ENCODE results near the gene PTP4A1. TPM values are rescaled to one million over a fixed set of nuclear protein-coding genes. Genes with fewer than 3 reads are reported as not detected.
"Not testable (repeated sequence)": the region's sequence is repeated elsewhere in the genome, so short reads cannot be mapped to it uniquely, and the experiment has no call there.

Gene PTP4A1
- total RNA-seq, 4 donors from 2014 or later, result 31.4 to 100 (median 67.9) TPM

DNA sequence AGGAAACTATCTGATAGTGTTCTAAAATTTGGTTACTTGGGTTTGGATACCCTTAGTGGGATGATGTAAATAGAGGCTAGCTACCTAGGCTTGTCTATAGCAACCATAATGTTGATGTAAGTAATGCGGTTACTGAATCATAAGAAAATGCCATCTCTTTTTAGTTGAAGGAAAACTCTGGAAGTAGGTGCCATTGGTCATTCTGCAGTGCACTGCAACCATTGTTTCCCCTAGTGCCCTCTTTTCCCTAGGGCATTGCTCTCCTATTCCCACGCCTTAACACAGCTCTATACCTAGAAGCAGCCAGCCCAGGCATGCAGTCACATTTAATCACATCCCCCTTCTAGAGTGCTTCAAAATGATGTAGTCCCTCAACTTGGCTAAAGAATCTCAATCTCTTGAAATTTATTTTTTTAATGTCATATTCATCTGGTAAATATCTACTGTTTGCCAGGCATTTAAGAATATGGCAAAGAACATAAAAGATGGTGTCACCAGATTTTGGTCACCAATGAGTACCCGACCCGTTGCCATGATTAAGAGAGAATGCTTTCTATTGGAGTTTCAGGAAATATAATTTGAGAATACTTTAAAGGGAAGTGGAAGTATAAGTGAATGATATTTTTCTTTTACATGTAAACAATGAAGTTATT, 10.4 kb downstream of the PTP4A1 start:
- Histone ChIP-seq H3K27ac (no peak overlapping the region), H3K27me3 (no peaks in the 10 kb centered on the region), H3K9me3 (no peaks in the 10 kb centered on the region), H3K36me3 (peaks cover 0 to 42% (median 22%) of the 10 kb centered on the region in 4 donors), H3K4me1 (peaks cover 0 to 5% (median 2%) of the 10 kb centered on the region in 4 donors), H3K4me3 (no peak overlapping the region)
- intact Hi-C loops (cut with DNase I; ENCODE audit: low total_unique reads) (no loop called here), in situ Hi-C loops (cut with MboI; ENCODE audit: low pct_ligation_motif_present in 1 of 4, low pct_unique_long_range_greater_than_20kb in 1 of 4, low sequenced_read_pairs in 3 of 4) (loop anchor here in 2 of 4 donors (25.0 kb wide), 1 partner anchor 220 kb away; no protein-coding TSS in a partner anchor)
- no peak for DNase-seq
- WGBS, 2 donors (ENCODE audit: low coverage in 1 of 2), result 72 to 96% methylated on average over 4 of the region's 4 CpGs
- no peak for TF ChIP-seq EP300 (IDR thresholded peaks at IDR 0.05; ENCODE audit: low read depth)
- TF ChIP-seq POLR2A (IDR thresholded peaks at IDR 0.05), result no peak
- peak in 2 of 3 donors; percentile 13 to 32 for TF ChIP-seq POLR2AphosphoS5 (IDR thresholded peaks at IDR 0.05)
- TF ChIP-seq, protein P1, sequence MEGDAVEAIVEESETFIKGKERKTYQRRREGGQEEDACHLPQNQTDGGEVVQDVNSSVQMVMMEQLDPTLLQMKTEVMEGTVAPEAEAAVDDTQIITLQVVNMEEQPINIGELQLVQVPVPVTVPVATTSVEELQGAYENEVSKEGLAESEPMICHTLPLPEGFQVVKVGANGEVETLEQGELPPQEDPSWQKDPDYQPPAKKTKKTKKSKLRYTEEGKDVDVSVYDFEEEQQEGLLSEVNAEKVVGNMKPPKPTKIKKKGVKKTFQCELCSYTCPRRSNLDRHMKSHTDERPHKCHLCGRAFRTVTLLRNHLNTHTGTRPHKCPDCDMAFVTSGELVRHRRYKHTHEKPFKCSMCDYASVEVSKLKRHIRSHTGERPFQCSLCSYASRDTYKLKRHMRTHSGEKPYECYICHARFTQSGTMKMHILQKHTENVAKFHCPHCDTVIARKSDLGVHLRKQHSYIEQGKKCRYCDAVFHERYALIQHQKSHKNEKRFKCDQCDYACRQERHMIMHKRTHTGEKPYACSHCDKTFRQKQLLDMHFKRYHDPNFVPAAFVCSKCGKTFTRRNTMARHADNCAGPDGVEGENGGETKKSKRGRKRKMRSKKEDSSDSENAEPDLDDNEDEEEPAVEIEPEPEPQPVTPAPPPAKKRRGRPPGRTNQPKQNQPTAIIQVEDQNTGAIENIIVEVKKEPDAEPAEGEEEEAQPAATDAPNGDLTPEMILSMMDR (IDR thresholded peaks at IDR 0.05), result no peak

DNA sequence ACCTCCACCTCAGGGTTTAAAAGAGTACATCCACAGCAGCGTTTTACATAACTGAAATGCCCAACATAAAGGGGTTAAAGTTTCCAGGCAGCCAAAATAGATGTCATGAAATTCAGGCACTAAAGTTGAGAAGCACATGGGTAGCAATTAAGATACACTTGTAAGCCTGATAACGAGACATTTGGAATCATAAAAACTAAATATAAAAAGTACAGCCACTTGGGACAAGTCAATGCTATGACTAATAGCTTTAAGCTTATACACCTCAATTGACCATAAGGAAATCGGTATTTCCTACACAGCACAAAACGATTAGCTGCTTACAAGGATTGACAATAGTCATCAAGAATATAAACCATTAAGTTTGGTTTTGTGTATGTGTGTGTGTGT, 11.8 kb downstream of the PTP4A1 start:
- WGBS, 2 donors (ENCODE audit: low coverage in 1 of 2), result 42 to 66% methylated on average over 4 of the region's 4 CpGs

DNA sequence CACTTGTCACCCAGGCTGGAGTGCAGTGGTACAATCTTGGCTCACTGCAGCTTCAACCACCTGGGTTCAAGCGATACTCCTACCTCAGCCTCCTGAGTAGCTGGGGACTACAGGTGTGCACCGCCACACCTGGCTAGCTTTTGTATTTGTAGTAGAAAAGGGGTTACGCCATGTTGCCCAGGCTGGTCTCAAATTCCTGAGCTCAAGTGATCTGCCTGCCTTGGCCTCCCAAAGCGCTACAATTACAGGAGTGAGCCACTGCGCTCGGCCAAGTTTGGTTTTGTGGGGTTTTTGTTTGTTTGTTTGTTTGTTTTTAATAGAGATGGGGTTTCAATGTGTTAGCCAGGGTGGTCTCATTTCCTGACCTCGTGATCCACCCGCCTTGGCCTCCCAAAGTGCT, 12.3 kb downstream of the PTP4A1 start:
- no peak for TF ChIP-seq POLR2AphosphoS5 (IDR thresholded peaks at IDR 0.05)
- TF ChIP-seq, protein P1 (IDR thresholded peaks at IDR 0.05), result no peak
- TF ChIP-seq POLR2A (IDR thresholded peaks at IDR 0.05), result no peak
- TF ChIP-seq EP300 (IDR thresholded peaks at IDR 0.05; ENCODE audit: low read depth), result no peak
- peaks cover 0 to 28% (median 13%) of the 10 kb centered on the region in 4 donors for H3K36me3 ChIP-seq
- peaks cover 0 to 4% (median 2%) of the 10 kb centered on the region in 4 donors for H3K4me1 ChIP-seq
- in situ Hi-C loops (cut with MboI; ENCODE audit: low pct_ligation_motif_present in 1 of 4, low pct_unique_long_range_greater_than_20kb in 1 of 4, low sequenced_read_pairs in 3 of 4) (loop anchor here in 2 of 4 donors (25.0 kb wide), 1 partner anchor 222 kb away; no protein-coding TSS in a partner anchor), intact Hi-C loops (cut with DNase I; ENCODE audit: low total_unique reads) (no loop called here)
- 69 to 97% methylated on average over 2 to 8 of the region's 8 CpGs for WGBS, 2 donors (ENCODE audit: low coverage in 1 of 2)
- H3K27ac ChIP-seq, result no peak overlapping the region
- no peak for DNase-seq
- no peak overlapping the region for H3K4me3 ChIP-seq
- H3K27me3 ChIP-seq, result no peaks in the 10 kb centered on the region
- no peaks in the 10 kb centered on the region for H3K9me3 ChIP-seq

More for the DNA sequence above, 11.8 kb downstream of the PTP4A1 start:
- Histone ChIP-seq H3K36me3 (peaks cover 0 to 33% (median 16%) of the 10 kb centered on the region in 4 donors), H3K27me3 (no peaks in the 10 kb centered on the region), H3K27ac (no peak overlapping the region), H3K4me1 (peaks cover 0 to 4% (median 2%) of the 10 kb centered on the region in 4 donors), H3K4me3 (no peak overlapping the region), H3K9me3 (no peaks in the 10 kb centered on the region)
- DNase-seq, result no peak
- in situ Hi-C loops (cut with MboI; ENCODE audit: low pct_ligation_motif_present in 1 of 4, low pct_unique_long_range_greater_than_20kb in 1 of 4, low sequenced_read_pairs in 3 of 4), result loop anchor here in 2 of 4 donors (25.0 kb wide), 1 partner anchor 222 kb away; no protein-coding TSS in a partner anchor
- peak in 1 of 3 donors; percentile 29 for TF ChIP-seq POLR2AphosphoS5 (IDR thresholded peaks at IDR 0.05)
- TF ChIP-seq, protein P1 (IDR thresholded peaks at IDR 0.05), result no peak
- intact Hi-C loops (cut with DNase I; ENCODE audit: low total_unique reads), result no loop called here

DNA sequence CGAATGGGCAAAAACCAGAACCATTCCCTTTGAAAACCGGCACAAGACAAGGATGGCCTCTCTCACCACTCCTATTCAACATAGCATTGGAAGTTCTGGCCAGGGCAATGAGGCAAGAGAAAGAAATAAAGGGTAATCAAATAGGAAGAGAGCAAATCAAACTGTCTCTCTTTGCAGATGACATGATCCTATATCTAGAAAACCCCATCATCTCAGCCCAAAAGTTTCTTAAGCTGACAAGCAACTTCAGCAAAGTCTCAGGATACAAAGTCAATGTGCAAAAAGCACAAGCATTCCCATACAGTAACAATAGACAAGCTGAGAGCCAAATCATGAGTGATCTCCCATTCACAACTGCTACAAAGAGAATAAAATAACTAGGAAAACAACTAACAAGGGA, 13.4 kb downstream of the PTP4A1 start:
- H3K4me1 ChIP-seq; H3K27me3 ChIP-seq; H3K4me3 ChIP-seq; DNase-seq; H3K27ac ChIP-seq; H3K9me3 ChIP-seq; intact Hi-C loops (cut with DNase I; ENCODE audit: low total_unique reads): not testable (repeated sequence)
- H3K36me3 ChIP-seq, result peaks cover 0 to 17% (median 7%) of the 10 kb centered on the region in 4 donors
- 88 to 90% methylated on average over 2 of the region's 2 CpGs for WGBS, 2 donors (ENCODE audit: low coverage in 1 of 2)
- in situ Hi-C loops (cut with MboI; ENCODE audit: low pct_ligation_motif_present in 1 of 4, low pct_unique_long_range_greater_than_20kb in 1 of 4, low sequenced_read_pairs in 3 of 4), result loop anchor here in 2 of 4 donors (25.0 kb wide), 1 partner anchor 223 kb away; no protein-coding TSS in a partner anchor
